ENCODE results near the gene IL9R. TPM values are rescaled to one million over a fixed set of nuclear protein-coding genes. Genes with fewer than 3 reads are reported as not detected.

Gene IL9R
- total RNA-seq, 1 donor from 2014 or later, result 0.16 TPM

GRCh38 chrX:156000361-156000926, 2.9 kb downstream of the IL9R start:
- no peaks in the 10 kb centered on the region for H3K27me3 Mint-ChIP-seq (ENCODE audit: low read depth)
- no peaks in the 10 kb centered on the region for H3K4me1 Mint-ChIP-seq
- peaks cover 19% of the 10 kb centered on the region for H3K9me3 Mint-ChIP-seq
- DNase-seq (ENCODE audit: low spot score in 2 of 2, unreplicated experiment in 2 of 2), result no peak
- no peak for TF ChIP-seq CTCF (IDR thresholded peaks at IDR 0.05; ENCODE audit: unreplicated experiment)
- H3K36me3 Mint-ChIP-seq, result no peaks in the 10 kb centered on the region
- H3K27ac Mint-ChIP-seq, result no peak overlapping the region
- no peak overlapping the region for H3K4me3 Mint-ChIP-seq

GRCh38 chrX:156001001-156001666, 3.6 kb downstream of the IL9R start:
- H3K9me3 Mint-ChIP-seq, result peaks cover 16% of the 10 kb centered on the region
- no peaks in the 10 kb centered on the region for H3K4me1 Mint-ChIP-seq
- no peak for DNase-seq (ENCODE audit: low spot score in 2 of 2, unreplicated experiment in 2 of 2)
- no peaks in the 10 kb centered on the region for H3K36me3 Mint-ChIP-seq
- TF ChIP-seq CTCF (IDR thresholded peaks at IDR 0.05; ENCODE audit: unreplicated experiment), result no peak
- no peak overlapping the region for H3K4me3 Mint-ChIP-seq
- no peaks in the 10 kb centered on the region for H3K27me3 Mint-ChIP-seq (ENCODE audit: low read depth)
- no peak overlapping the region for H3K27ac Mint-ChIP-seq

- no peak for TF ChIP-seq CTCF (IDR thresholded peaks at IDR 0.05; ENCODE audit: unreplicated experiment)
- no peak overlapping the region for H3K4me3 Mint-ChIP-seq
- H3K27me3 Mint-ChIP-seq (ENCODE audit: low read depth), result no peaks in the 10 kb centered on the region
- H3K9me3 Mint-ChIP-seq, result peaks cover 16% of the 10 kb centered on the region
- no peak for DNase-seq (ENCODE audit: low spot score in 2 of 2, unreplicated experiment in 2 of 2)
- no peaks in the 10 kb centered on the region for H3K36me3 Mint-ChIP-seq
- H3K27ac Mint-ChIP-seq, result no peak overlapping the region
- no peaks in the 10 kb centered on the region for H3K4me1 Mint-ChIP-seq
Measured at GRCh38 chrX:156001667-156002021, 4.1 kb downstream of the IL9R start.

GRCh38 chrX:156002507-156002906, 5.0 kb downstream of the IL9R start:
- Mint-ChIP-seq H3K4me3 (no peak overlapping the region), H3K4me1 (no peaks in the 10 kb centered on the region), H3K36me3 (no peaks in the 10 kb centered on the region), H3K9me3 (peaks cover 16% of the 10 kb centered on the region), H3K27ac (no peak overlapping the region), H3K27me3 (ENCODE audit: low read depth) (no peaks in the 10 kb centered on the region)
- DNase-seq (ENCODE audit: low spot score in 2 of 2, unreplicated experiment in 2 of 2), result no peak
- no peak for TF ChIP-seq CTCF (IDR thresholded peaks at IDR 0.05; ENCODE audit: unreplicated experiment)

- Mint-ChIP-seq H3K27ac (no peak overlapping the region), H3K4me3 (no peak overlapping the region), H3K4me1 (no peaks in the 10 kb centered on the region), H3K36me3 (no peaks in the 10 kb centered on the region), H3K9me3 (peaks cover 16% of the 10 kb centered on the region), H3K27me3 (ENCODE audit: low read depth) (no peaks in the 10 kb centered on the region)
- TF ChIP-seq CTCF (IDR thresholded peaks at IDR 0.05; ENCODE audit: unreplicated experiment), result no peak
- DNase-seq (ENCODE audit: low spot score in 2 of 2, unreplicated experiment in 2 of 2), result no peak
Measured at GRCh38 chrX:156003486-156004185, 6.1 kb downstream of the IL9R start.
